Liver (tissue), 9 donors: Measurements from ENCODE around the gene CATSPER4. TPM values are rescaled to one million over a fixed set of nuclear protein-coding genes. Genes with fewer than 3 reads are reported as not detected.

Experiments used
- DNase-seq: peaks from one replicate; pipeline ENCODE4 v3.0.0-alpha.2; 2017; ENCODE audit warnings: low spot score
- H3K27ac ChIP-seq, 2 donors: one replicate each; pipeline ENCODE4 v1.7.0; 2013; ENCODE audit warnings: inconsistent platforms in 2 of 2, low read length in 2 of 2, control low read depth in 1 of 2, low read depth in 1 of 2, mild to moderate bottlenecking in 1 of 2
- H3K27me3 ChIP-seq, 4 donors: one replicate each; pipeline versions ENCODE4 v1.6.1 to v1.7.0; 2013; ENCODE audit warnings: low read length in 3 of 4, inconsistent platforms in 1 of 4, mild to moderate bottlenecking in 1 of 4, moderate library complexity in 1 of 4; ENCODE audit not compliant: control insufficient read depth in 4 of 4, insufficient read depth in 4 of 4
- H3K36me3 ChIP-seq, 4 donors: one replicate each; pipeline versions ENCODE4 v1.6.1 to v1.7.0; 2013; ENCODE audit warnings: low read length in 3 of 4, mild to moderate bottlenecking in 3 of 4, low read depth in 1 of 4, moderate library complexity in 1 of 4; ENCODE audit not compliant: control insufficient read depth in 4 of 4, insufficient read depth in 3 of 4
- H3K4me1 ChIP-seq, 4 donors: one replicate each; pipeline versions ENCODE4 v1.6.1 to v1.7.0; 2013; ENCODE audit warnings: low read length in 3 of 4, mild to moderate bottlenecking in 3 of 4, moderate library complexity in 1 of 4; ENCODE audit not compliant: control insufficient read depth in 4 of 4, insufficient read depth in 4 of 4
- H3K4me3 ChIP-seq, 3 donors: one replicate each; pipeline versions ENCODE4 v1.6.1 to v1.7.0; 2013; ENCODE audit warnings: low read length in 3 of 3, control low read depth in 1 of 3, low read depth in 1 of 3, mild to moderate bottlenecking in 1 of 3
- H3K9ac ChIP-seq, 2 donors: one replicate each; pipeline ENCODE4 v1.7.0; 2013; ENCODE audit warnings: low read length in 2 of 2, mild to moderate bottlenecking in 2 of 2, moderate library complexity in 2 of 2, control low read depth in 1 of 2, low read depth in 1 of 2
- H3K9me3 ChIP-seq, 4 donors: one replicate each; pipeline versions ENCODE4 v1.6.1 to v1.7.0; 2013; ENCODE audit warnings: low read length in 3 of 4; ENCODE audit not compliant: control insufficient read depth in 4 of 4
- ATF3 ChIP-seq: IDR thresholded peaks from 2 replicates; pipeline ENCODE4 v1.6.1; 2016; ENCODE audit warnings: antibody characterized with exemption
- FOXA1 ChIP-seq: IDR thresholded peaks from 2 replicates; pipeline ENCODE4 v1.6.1; 2016; ENCODE audit warnings: antibody characterized with exemption
- GABPA ChIP-seq, 2 donors: IDR thresholded peaks in 1 of 2; conservative IDR thresholded peaks in 1 of 2; 2 replicates each; pipeline ENCODE4 v1.6.1; 2016; ENCODE audit warnings: antibody characterized with exemption in 2 of 2, mild to moderate bottlenecking in 1 of 2, moderate library complexity in 1 of 2
- HNF4A ChIP-seq, 2 donors: conservative IDR thresholded peaks; 2 replicates each; pipeline ENCODE4 v1.6.1; 2016; ENCODE audit warnings: antibody characterized with exemption in 2 of 2, mild to moderate bottlenecking in 2 of 2
- HNF4G ChIP-seq: IDR thresholded peaks from 2 replicates; pipeline ENCODE4 v1.6.1; 2016; ENCODE audit warnings: antibody characterized with exemption
- MAX ChIP-seq: IDR thresholded peaks from 2 replicates; pipeline ENCODE4 v1.6.1; 2016; ENCODE audit warnings: antibody characterized with exemption
- NR2F2 ChIP-seq: IDR thresholded peaks from 2 replicates; pipeline ENCODE4 v1.6.1; 2016; ENCODE audit warnings: antibody characterized with exemption
- RAD21 ChIP-seq, 2 donors: IDR thresholded peaks; 2 replicates each; pipeline ENCODE4 v1.6.1; 2016; ENCODE audit warnings: antibody characterized with exemption in 2 of 2, mild to moderate bottlenecking in 2 of 2
- SP1 ChIP-seq: IDR thresholded peaks from 2 replicates; pipeline ENCODE4 v1.6.1; 2018; ENCODE audit warnings: antibody characterized with exemption, mild to moderate bottlenecking
- YY1 ChIP-seq: IDR thresholded peaks from 2 replicates; pipeline ENCODE4 v1.6.1; 2016; ENCODE audit warnings: antibody characterized with exemption, mild to moderate bottlenecking
- ZBTB33 ChIP-seq: IDR thresholded peaks from 2 replicates; pipeline ENCODE4 v1.6.1; 2016; ENCODE audit warnings: antibody characterized with exemption
- WGBS: extraction: QIAGEN DNeasy Blood & Tissue Kit; methylation state at CpG from one replicate; pipeline ENCODE4 v1.1.7; 2013; 5-methylcytosine and 5-hydroxymethylcytosine counted together
- polyA plus RNA-seq, 2 donors: library from polyadenylated mRNA; stranded (reverse) in 1 of 2; unstranded in 1 of 2; fragments of 200-250 nt in 1 of 2; fragments of >200 nt in 1 of 2; fragmentation: Nextera tagmentation in 1 of 2; extraction: Ambion mirVana in 1 of 2; gene quantifications; one replicate each; pipeline versions ENCODE4 v1.2.1 to v1.2.3, GENCODE V29; 2013 to 2015
- total RNA-seq, 2 donors: library from RNA; depleted of rRNA; stranded (reverse); fragments of >200 nt; gene quantifications; one replicate each; pipeline ENCODE4 v1.2.3, GENCODE V29; 2014
- TF ChIP-seq, protein P1 (sequence below): fragments of 150-350 bp; IDR thresholded peaks from 2 replicates; pipeline ENCODE4 v1.5.1; 2017; ENCODE audit warnings: improper control_type of control experiment, low read depth, low read length; ENCODE audit not compliant: missing input control
- donor health status: healthy.
- donor health status: healthy.
- donor health status: healthy.
- donor health status: healthy.
- donor health status: healthy.

CATSPER4 gene
- total and polyA plus RNA-seq, 4 donors, result not detected

- no peaks in the 10 kb centered on the region for H3K36me3 ChIP-seq
- DNase-seq, result no peak
- no peaks in the 10 kb centered on the region for H3K9me3 ChIP-seq
- peaks cover 0 to 2% (median 0%) of the 10 kb centered on the region in 4 donors for H3K27me3 ChIP-seq
- no peak overlapping the region for H3K27ac ChIP-seq
- WGBS, result 77% methylated on average over 19 of the region's 19 CpGs
- no peak overlapping the region for H3K9ac ChIP-seq
- no peak overlapping the region for H3K4me3 ChIP-seq
- peaks cover 12 to 30% (median 18%) of the 10 kb centered on the region in 4 donors for H3K4me1 ChIP-seq
- no peak for TF ChIP-seq SP1
- TF ChIP-seq GABPA (IDR thresholded peaks at IDR 0.05 in 1 of 2, conservative IDR thresholded peaks at IDR 0.05 in 1 of 2), result no peak
- no peak for TF ChIP-seq ATF3
These were observed 25.2 kb upstream of the CATSPER4 start for GRCh38 chr1:26164861-26165842.

DNA sequence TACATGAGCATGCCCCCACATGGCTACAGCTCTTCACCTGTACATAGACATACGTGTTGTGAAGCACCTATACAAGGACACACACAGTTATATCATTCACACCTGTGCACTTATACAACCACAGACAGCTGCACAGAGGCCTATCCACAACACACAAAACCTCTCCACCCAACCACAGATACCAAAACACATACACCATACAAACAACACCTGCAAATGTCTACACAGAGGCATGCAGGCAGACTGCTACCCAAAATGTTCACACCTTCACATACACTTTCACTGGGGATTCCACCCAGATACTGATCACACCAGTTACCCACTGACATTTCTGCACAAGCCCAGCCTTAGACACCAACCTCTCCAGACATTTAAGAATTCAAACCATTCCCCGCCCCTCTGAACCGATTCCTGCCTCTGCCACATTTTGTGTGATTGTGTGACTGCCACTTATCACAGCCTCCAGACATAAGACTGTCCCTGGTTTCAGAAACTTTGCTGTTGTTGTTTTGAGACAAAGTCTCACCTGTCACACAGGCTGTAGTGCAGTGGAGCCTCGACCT is 23.6 kb upstream of the CATSPER4 start:
- Histone ChIP-seq H3K4me3 (no peak overlapping the region), H3K36me3 (no peaks in the 10 kb centered on the region), H3K4me1 (peaks cover 10 to 32% (median 17%) of the 10 kb centered on the region in 4 donors), H3K27ac (no peak overlapping the region), H3K9ac (no peak overlapping the region), H3K27me3 (peaks cover 0 to 2% (median 0%) of the 10 kb centered on the region in 4 donors), H3K9me3 (no peaks in the 10 kb centered on the region)
- no peak for DNase-seq
- no peak for TF ChIP-seq MAX
- no peak for TF ChIP-seq HNF4A (conservative IDR thresholded peaks at IDR 0.05)
- no peak for TF ChIP-seq ZBTB33
- 87% methylated on average over 4 of the region's 4 CpGs for WGBS

- 78% methylated on average over 5 of the region's 5 CpGs for WGBS
- no peak for DNase-seq
- Histone ChIP-seq H3K27ac (peak within 1 kb of the TSS; percentile 60 to 82), H3K27me3 (no peaks in the 10 kb centered on the region), H3K4me1 (peaks cover 6 to 27% (median 13%) of the 10 kb centered on the region in 4 donors), H3K9me3 (no peaks in the 10 kb centered on the region), H3K36me3 (no peaks in the 10 kb centered on the region), H3K9ac (peak within 1 kb of the TSS in 1 of 2 donors; percentile 90), H3K4me3 (peak within 1 kb of the TSS; percentile 59 to 90 (median 84))
- TF ChIP-seq FOXA1 (no peak), RAD21 (IDR thresholded peaks at IDR 0.05) (no peak), YY1 (no peak), ATF3 (no peak), HNF4G (no peak), NR2F2 (no peak), ZBTB33 (no peak)
- TF ChIP-seq, protein P1, sequence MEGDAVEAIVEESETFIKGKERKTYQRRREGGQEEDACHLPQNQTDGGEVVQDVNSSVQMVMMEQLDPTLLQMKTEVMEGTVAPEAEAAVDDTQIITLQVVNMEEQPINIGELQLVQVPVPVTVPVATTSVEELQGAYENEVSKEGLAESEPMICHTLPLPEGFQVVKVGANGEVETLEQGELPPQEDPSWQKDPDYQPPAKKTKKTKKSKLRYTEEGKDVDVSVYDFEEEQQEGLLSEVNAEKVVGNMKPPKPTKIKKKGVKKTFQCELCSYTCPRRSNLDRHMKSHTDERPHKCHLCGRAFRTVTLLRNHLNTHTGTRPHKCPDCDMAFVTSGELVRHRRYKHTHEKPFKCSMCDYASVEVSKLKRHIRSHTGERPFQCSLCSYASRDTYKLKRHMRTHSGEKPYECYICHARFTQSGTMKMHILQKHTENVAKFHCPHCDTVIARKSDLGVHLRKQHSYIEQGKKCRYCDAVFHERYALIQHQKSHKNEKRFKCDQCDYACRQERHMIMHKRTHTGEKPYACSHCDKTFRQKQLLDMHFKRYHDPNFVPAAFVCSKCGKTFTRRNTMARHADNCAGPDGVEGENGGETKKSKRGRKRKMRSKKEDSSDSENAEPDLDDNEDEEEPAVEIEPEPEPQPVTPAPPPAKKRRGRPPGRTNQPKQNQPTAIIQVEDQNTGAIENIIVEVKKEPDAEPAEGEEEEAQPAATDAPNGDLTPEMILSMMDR, result no peak
These were observed 21.8 kb upstream of the CATSPER4 start, which contains the start of gene C1orf232 for GRCh38 chr1:26168410-26169197. TSS of gene C1orf232 (minus strand) at chr1:26168963. CDS start at chr1:26168499, 464 bp downstream.
